Osteocyte (in vitro differentiated cells): ENCODE results near the gene SPPL2C. TPM values are rescaled to one million over a fixed set of nuclear protein-coding genes. Genes with fewer than 3 reads are reported as not detected.

Experiments
- DNase-seq: peaks from one replicate; pipeline ENCODE4 v3.0.0; 2021; ENCODE audit warnings: mixed read lengths; ENCODE audit not compliant: unreplicated experiment; ENCODE audit errors: extremely low spot score
- H3K27ac Mint-ChIP-seq: one replicate; pipeline ENCODE4 v1.8.0; 2021; ENCODE audit warnings: mild to moderate bottlenecking, mixed read lengths; ENCODE audit not compliant: unreplicated experiment
- H3K27me3 Mint-ChIP-seq: one replicate; pipeline ENCODE4 v1.8.0; 2021; ENCODE audit warnings: mixed read lengths; ENCODE audit not compliant: unreplicated experiment
- H3K36me3 Mint-ChIP-seq: one replicate; pipeline ENCODE4 v1.8.0; 2021; ENCODE audit warnings: mixed read lengths; ENCODE audit not compliant: unreplicated experiment
- H3K4me1 Mint-ChIP-seq: one replicate; pipeline ENCODE4 v1.8.0; 2021; ENCODE audit warnings: mixed read lengths; ENCODE audit not compliant: unreplicated experiment
- H3K4me3 Mint-ChIP-seq: one replicate; pipeline ENCODE4 v1.8.0; 2021; ENCODE audit warnings: mild to moderate bottlenecking, moderate library complexity, mixed read lengths; ENCODE audit not compliant: unreplicated experiment
- H3K9me3 Mint-ChIP-seq: one replicate; pipeline ENCODE4 v1.8.0; 2021; ENCODE audit warnings: mixed read lengths; ENCODE audit not compliant: unreplicated experiment
- long read RNA-seq: library from polyadenylated mRNA; unstranded; transcript quantifications from one replicate; pipeline ENCODE4 v2.0.0, GENCODE V29; 2021
- total RNA-seq: library from RNA; stranded (reverse); gene quantifications from 2 replicates; pipeline ENCODE4 v1.2.1, GENCODE V29; 2021
- TF ChIP-seq, protein P1 (sequence below): fragments of 200-600 bp; sonication (generic); IDR thresholded peaks from 2 replicates; pipeline ENCODE4 v1.5.0; 2021; ENCODE audit warnings: antibody characterized with exemption, mild to moderate bottlenecking, moderate library complexity

SPPL2C gene
- not detected in 2 replicates for total RNA-seq
- long read RNA-seq = 0 reads

DNA sequence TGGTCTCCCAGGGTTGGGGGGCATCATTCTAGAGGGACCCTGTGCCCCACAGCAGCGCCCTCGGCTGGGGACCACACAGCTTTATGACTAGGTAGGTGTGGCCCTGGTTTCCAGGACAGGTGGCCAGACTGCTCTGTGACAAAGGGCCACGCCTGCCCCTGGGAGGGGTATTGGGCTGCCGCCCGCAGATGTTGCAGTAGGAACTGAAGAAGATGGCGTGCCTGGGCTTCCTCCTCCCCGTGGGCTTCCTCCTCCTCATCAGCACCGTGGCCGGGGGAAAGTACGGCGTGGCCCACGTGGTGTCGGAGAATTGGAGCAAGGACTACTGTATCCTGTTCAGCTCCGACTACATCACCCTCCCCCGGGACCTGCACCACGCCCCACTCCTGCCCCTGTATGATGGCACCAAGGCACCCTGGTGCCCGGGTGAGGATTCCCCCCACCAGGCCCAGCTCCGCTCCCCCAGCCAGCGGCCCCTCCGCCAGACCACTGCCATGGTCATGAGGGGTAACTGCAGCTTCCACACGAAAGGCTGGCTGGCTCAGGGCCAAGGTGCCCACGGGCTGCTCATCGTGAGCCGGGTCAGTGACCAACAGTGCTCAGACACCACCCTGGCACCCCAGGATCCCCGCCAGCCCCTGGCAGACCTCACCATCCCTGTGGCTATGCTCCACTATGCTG is at the start of gene SPPL2C:
Gene SPPL2C (plus strand): TSS at position 187 of the 681 bp plus-strand sequence. CDS start 26 bp downstream, at position 213.
- Mint-ChIP-seq H3K9me3 (no peaks in the 10 kb centered on the region), H3K27me3 (peaks cover 12% of the 10 kb centered on the region), H3K4me1 (no peaks in the 10 kb centered on the region), H3K4me3 (no peak within 1 kb of the TSS), H3K27ac (no peak within 1 kb of the TSS), H3K36me3 (no peaks in the 10 kb centered on the region)
- no peak for DNase-seq
- TF ChIP-seq, protein P1, sequence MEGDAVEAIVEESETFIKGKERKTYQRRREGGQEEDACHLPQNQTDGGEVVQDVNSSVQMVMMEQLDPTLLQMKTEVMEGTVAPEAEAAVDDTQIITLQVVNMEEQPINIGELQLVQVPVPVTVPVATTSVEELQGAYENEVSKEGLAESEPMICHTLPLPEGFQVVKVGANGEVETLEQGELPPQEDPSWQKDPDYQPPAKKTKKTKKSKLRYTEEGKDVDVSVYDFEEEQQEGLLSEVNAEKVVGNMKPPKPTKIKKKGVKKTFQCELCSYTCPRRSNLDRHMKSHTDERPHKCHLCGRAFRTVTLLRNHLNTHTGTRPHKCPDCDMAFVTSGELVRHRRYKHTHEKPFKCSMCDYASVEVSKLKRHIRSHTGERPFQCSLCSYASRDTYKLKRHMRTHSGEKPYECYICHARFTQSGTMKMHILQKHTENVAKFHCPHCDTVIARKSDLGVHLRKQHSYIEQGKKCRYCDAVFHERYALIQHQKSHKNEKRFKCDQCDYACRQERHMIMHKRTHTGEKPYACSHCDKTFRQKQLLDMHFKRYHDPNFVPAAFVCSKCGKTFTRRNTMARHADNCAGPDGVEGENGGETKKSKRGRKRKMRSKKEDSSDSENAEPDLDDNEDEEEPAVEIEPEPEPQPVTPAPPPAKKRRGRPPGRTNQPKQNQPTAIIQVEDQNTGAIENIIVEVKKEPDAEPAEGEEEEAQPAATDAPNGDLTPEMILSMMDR = no peak

- Mint-ChIP-seq H3K36me3 (no peaks in the 10 kb centered on the region), H3K9me3 (no peaks in the 10 kb centered on the region), H3K4me1 (no peaks in the 10 kb centered on the region), H3K4me3 (no peak overlapping the region), H3K27ac (no peak overlapping the region), H3K27me3 (peaks cover 60% of the 10 kb centered on the region)
- TF ChIP-seq, protein P1 = no peak
- DNase-seq = no peak
Observed at GRCh38 chr17:45800816-45801215, 43.9 kb upstream of the SPPL2C start.

GRCh38 chr17:45801421-45801820 is 43.3 kb upstream of the SPPL2C start:
- H3K27me3 Mint-ChIP-seq = peaks cover 56% of the 10 kb centered on the region
- no peak overlapping the region for H3K4me3 Mint-ChIP-seq
- H3K27ac Mint-ChIP-seq = no peak overlapping the region
- H3K36me3 Mint-ChIP-seq = no peaks in the 10 kb centered on the region
- TF ChIP-seq, protein P1 = no peak
- H3K4me1 Mint-ChIP-seq = no peaks in the 10 kb centered on the region
- H3K9me3 Mint-ChIP-seq = no peaks in the 10 kb centered on the region
- DNase-seq = no peak

DNA sequence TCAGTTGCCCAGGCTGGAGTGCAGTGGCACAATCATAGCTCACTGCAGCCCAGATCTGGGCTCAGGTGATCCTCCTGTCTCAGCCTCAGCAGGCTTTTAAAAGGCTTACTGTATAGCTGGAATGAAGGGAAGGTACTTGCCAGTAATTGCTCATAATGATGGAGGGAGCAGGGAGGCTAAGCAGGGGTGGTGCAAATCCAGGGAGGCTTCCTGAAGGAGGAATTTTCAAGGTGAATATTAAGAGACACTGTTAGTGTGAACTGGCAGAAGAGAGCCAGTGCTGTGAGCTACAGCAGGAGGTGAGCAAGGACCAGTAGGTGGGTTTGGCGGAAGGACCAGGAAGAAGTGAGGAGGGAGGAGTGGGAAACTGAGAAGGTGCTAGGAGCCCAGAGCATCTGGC is 35.8 kb upstream of the SPPL2C start:
- Mint-ChIP-seq H3K4me1 (no peaks in the 10 kb centered on the region), H3K27me3 (peaks cover 32% of the 10 kb centered on the region), H3K27ac (no peak overlapping the region), H3K9me3 (no peaks in the 10 kb centered on the region), H3K36me3 (no peaks in the 10 kb centered on the region), H3K4me3 (no peak overlapping the region)
- no peak for DNase-seq
- TF ChIP-seq, protein P1 = no peak

- TF ChIP-seq, protein P1 = no peak
- Mint-ChIP-seq H3K9me3 (no peaks in the 10 kb centered on the region), H3K4me3 (no peak overlapping the region), H3K36me3 (no peaks in the 10 kb centered on the region), H3K27me3 (peaks cover 27% of the 10 kb centered on the region), H3K4me1 (no peaks in the 10 kb centered on the region), H3K27ac (no peak overlapping the region)
- DNase-seq = no peak
Observed at GRCh38 chr17:45809499-45809898, 35.2 kb upstream of the SPPL2C start.
